Mesenchymal stem cell (in vitro differentiated cells and primary cell): Measurements from ENCODE around the gene CELF2.

Source experiments
- DNase-seq: peaks from one replicate; pipeline ENCODE4 v3.0.0-alpha.2; 2013
- H2AFZ ChIP-seq: one replicate; pipeline ENCODE4 v1.6.1; 2013; ENCODE audit warnings: low read depth, mild to moderate bottlenecking, control low read depth, inconsistent platforms, low read length, moderate library complexity
- H2AK5ac ChIP-seq: 2 replicates; pipeline ENCODE4 v1.6.1; 2013; ENCODE audit warnings: low read length, moderate library complexity, mild to moderate bottlenecking, inconsistent platforms; ENCODE audit not compliant: severe bottlenecking
- H2BK120ac ChIP-seq: one replicate; pipeline ENCODE4 v1.6.1; 2013; ENCODE audit warnings: low read depth, mild to moderate bottlenecking, inconsistent platforms, low read length, moderate library complexity
- H2BK12ac ChIP-seq, 2 experiments: one replicate each; pipeline ENCODE4 v1.6.1; 2013; ENCODE audit warnings: inconsistent platforms in 2 of 2, low read length in 2 of 2, mild to moderate bottlenecking in 2 of 2, moderate library complexity in 2 of 2, control low read depth in 1 of 2
- H2BK15ac ChIP-seq: one replicate; pipeline ENCODE4 v1.6.1; 2013; ENCODE audit warnings: mild to moderate bottlenecking, low read depth, inconsistent platforms; ENCODE audit not compliant: poor library complexity, severe bottlenecking
- H2BK5ac ChIP-seq: 2 replicates; pipeline ENCODE4 v1.6.1; 2013; ENCODE audit warnings: low read depth, mild to moderate bottlenecking, low read length, control low read depth, inconsistent platforms; ENCODE audit not compliant: poor library complexity, severe bottlenecking
- H3K14ac ChIP-seq, 2 experiments: one replicate each; pipeline ENCODE4 v1.6.1; 2013; ENCODE audit warnings: inconsistent platforms in 2 of 2, low read length in 2 of 2, control low read depth in 1 of 2, mild to moderate bottlenecking in 1 of 2, moderate library complexity in 1 of 2
- H3K18ac ChIP-seq, 2 experiments: one replicate each; pipeline ENCODE4 v1.6.1; 2013; ENCODE audit warnings: inconsistent platforms in 2 of 2, low read length in 2 of 2, control low read depth in 1 of 2, low read depth in 1 of 2, mild to moderate bottlenecking in 1 of 2
- H3K23ac ChIP-seq, 2 experiments: one replicate each; pipeline ENCODE4 v1.6.1; 2013; ENCODE audit warnings: inconsistent platforms in 2 of 2, low read length in 2 of 2, mild to moderate bottlenecking in 2 of 2, moderate library complexity in 2 of 2, control low read depth in 1 of 2
- H3K27ac ChIP-seq: 2 replicates; pipeline ENCODE4 v1.5.1; 2013; ENCODE audit warnings: mild to moderate bottlenecking, moderate library complexity, low read length, control low read depth, inconsistent platforms; ENCODE audit not compliant: poor library complexity, severe bottlenecking
- H3K27me3 ChIP-seq, 2 experiments: 2 replicates each; pipeline versions ENCODE4 v1.6.1 to v1.7.0; 2013; ENCODE audit warnings: low read length in 2 of 2, mild to moderate bottlenecking in 2 of 2, moderate library complexity in 2 of 2, control low read depth in 1 of 2, inconsistent platforms in 1 of 2; ENCODE audit not compliant: control insufficient read depth in 1 of 2, insufficient read depth in 1 of 2
- H3K36me3 ChIP-seq, 2 experiments: 2 replicates each; pipeline versions ENCODE4 v1.6.1 to v1.7.0; 2013; ENCODE audit warnings: low read length in 2 of 2, control low read depth in 1 of 2, inconsistent platforms in 1 of 2, low read depth in 1 of 2, mild to moderate bottlenecking in 1 of 2; ENCODE audit not compliant: insufficient read depth in 2 of 2, control insufficient read depth in 1 of 2
- H3K4ac ChIP-seq, 2 experiments: one replicate each; pipeline ENCODE4 v1.6.1; 2013; ENCODE audit warnings: inconsistent platforms in 2 of 2, low read length in 2 of 2, mild to moderate bottlenecking in 2 of 2, moderate library complexity in 2 of 2, control low read depth in 1 of 2, low read depth in 1 of 2
- H3K4me1 ChIP-seq: 2 replicates; pipeline ENCODE4 v1.6.1; 2013; ENCODE audit warnings: low read depth, low read length, control low read depth; ENCODE audit not compliant: control insufficient read depth, insufficient read depth
- H3K4me2 ChIP-seq: 2 replicates; pipeline ENCODE4 v1.6.1; 2013; ENCODE audit warnings: low read length, mild to moderate bottlenecking, inconsistent platforms; ENCODE audit not compliant: poor library complexity, severe bottlenecking
- H3K4me3 ChIP-seq, 2 experiments: 2 replicates each; pipeline versions ENCODE4 v1.5.1 to v1.7.0; 2013; ENCODE audit warnings: low read length in 2 of 2, mild to moderate bottlenecking in 2 of 2, control low read depth in 1 of 2, low read depth in 1 of 2; ENCODE audit not compliant: insufficient read depth in 1 of 2
- H3K79me1 ChIP-seq: replicated peaks from 2 replicates; pipeline ENCODE4 v1.6.1; 2013; ENCODE audit warnings: mild to moderate bottlenecking, control low read depth, low read length, inconsistent platforms; ENCODE audit not compliant: poor library complexity, severe bottlenecking
- H3K9ac ChIP-seq: 2 replicates; pipeline ENCODE4 v1.7.0; 2013; ENCODE audit warnings: mild to moderate bottlenecking, low read length, moderate library complexity
- H3K9me3 ChIP-seq: 2 replicates; pipeline ENCODE4 v1.7.0; 2013; ENCODE audit warnings: mild to moderate bottlenecking, low read length; ENCODE audit not compliant: control insufficient read depth
- H4K8ac ChIP-seq: one replicate; pipeline ENCODE4 v1.6.1; 2013; ENCODE audit warnings: inconsistent platforms, mild to moderate bottlenecking, low read length, moderate library complexity
- H4K91ac ChIP-seq: one replicate; pipeline ENCODE4 v1.6.1; 2013; ENCODE audit warnings: mild to moderate bottlenecking, low read length, inconsistent platforms
- WGBS: methylation state at CpG from one replicate; pipeline ENCODE4 v1.1.7; 2013; ENCODE audit warnings: mixed read lengths; 5-methylcytosine and 5-hydroxymethylcytosine counted together

Gene CELF2

DNA sequence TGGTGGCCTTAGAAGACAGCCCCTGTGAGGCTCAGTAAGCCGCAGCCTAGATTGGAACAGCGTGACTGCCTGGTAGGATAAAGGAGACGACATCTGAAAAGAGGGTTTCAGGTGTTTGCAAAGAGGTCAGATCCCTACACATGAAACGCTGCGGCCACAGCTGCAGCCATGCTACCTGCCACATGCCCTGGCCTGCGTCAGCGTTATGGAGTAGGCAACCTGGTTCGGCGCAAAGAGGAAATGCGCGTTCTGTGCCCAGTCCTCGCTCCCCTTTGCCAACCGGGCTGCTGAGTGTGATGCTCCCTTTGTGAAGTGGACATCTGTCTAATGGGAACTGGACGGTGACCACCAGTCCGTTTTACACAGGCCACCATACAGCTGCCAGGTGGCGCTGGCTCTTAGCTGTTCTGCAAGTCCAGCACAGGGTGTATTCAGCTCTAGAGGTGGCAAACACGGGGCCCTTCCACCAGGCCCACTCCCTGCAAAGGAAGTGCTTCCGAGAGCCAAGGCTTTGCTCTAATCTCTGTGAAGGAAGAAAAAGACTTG is 160.3 kb downstream of the CELF2 start:
- H2BK12ac ChIP-seq, result peak overlapping the region; percentile 29 to 97
- H3K14ac ChIP-seq, result peak overlapping the region in 1 of 2 experiments; percentile 90
- no peak overlapping the region for H2AK5ac ChIP-seq
- H4K91ac ChIP-seq, result peak overlapping the region; percentile 67
- no peak overlapping the region for H2AFZ ChIP-seq
- no peak overlapping the region for H3K27ac ChIP-seq
- 92% methylated on average over 17 of the region's 18 CpGs for WGBS
- no peaks in the 10 kb centered on the region for H3K27me3 ChIP-seq
- H4K8ac ChIP-seq, result peak overlapping the region; percentile 94
- no peak overlapping the region for H2BK15ac ChIP-seq
- no peak overlapping the region for H3K9ac ChIP-seq
- peaks cover 8% of the 10 kb centered on the region for H3K4me1 ChIP-seq
- H3K79me1 ChIP-seq, result peaks cover 18% of the 10 kb centered on the region
- H2BK120ac ChIP-seq, result no peak overlapping the region
- no peak overlapping the region for H2BK5ac ChIP-seq
- H3K23ac ChIP-seq, result peak overlapping the region in 1 of 2 experiments; percentile 23
- peaks cover 6 to 93% of the 10 kb centered on the region in 2 experiments for H3K36me3 ChIP-seq
- H3K9me3 ChIP-seq, result no peaks in the 10 kb centered on the region
- H3K18ac ChIP-seq, result peak overlapping the region in 1 of 2 experiments; percentile 90
- H3K4me3 ChIP-seq, result no peak overlapping the region
- DNase-seq, result no peak
- no peak overlapping the region for H3K4me2 ChIP-seq
- H3K4ac ChIP-seq, result peak overlapping the region; percentile 46 to 77

DNA sequence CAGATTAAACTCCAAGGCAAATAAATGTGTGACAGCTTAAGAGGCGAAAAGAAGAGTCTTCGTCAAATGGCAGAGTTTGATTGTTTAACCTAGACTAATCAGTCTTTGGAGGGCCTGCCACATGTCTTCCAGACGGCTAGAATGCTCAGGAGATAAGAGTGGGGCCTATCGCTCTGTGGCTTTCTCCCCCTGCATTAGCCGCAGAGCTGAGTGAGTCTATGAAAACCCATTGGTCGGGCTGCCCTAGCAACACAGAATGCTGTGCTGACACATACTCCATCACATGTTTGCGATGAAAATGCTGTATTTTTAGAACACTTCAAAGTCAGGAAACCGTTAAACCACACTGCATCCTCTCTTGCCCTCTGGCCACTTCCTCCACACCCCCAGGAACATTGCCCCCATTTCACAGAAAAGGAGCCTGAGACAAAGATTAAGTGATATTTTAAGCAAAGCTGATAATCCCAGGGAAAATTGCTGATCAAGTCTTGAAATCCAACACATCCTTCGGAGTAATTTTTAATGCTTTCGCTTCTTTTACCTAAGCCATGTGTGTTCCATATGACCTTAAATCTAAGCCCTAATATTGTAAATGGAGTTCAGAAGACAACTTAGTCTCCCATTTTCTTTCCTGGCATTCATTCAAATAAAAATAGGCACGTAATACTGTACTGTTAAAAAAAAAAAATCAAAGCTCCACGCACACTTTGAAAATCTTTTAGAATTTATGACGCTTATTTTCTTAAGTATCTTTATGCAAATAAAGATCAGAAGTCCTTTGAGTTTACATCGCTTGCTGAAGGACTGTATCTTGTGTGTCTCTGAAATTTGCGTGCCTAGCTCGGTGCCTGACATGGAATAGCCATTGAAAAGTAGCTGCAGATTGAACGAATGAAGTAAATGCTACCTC is 161.2 kb downstream of the CELF2 start:
- no peak overlapping the region for H2BK5ac ChIP-seq
- no peak overlapping the region for H3K27ac ChIP-seq
- H4K8ac ChIP-seq, result no peak overlapping the region
- 55% methylated on average over 16 of the region's 17 CpGs for WGBS
- H3K14ac ChIP-seq, result no peak overlapping the region
- H3K18ac ChIP-seq, result no peak overlapping the region
- H3K23ac ChIP-seq, result no peak overlapping the region
- peak; percentile 87 for DNase-seq
- H2BK15ac ChIP-seq, result no peak overlapping the region
- H4K91ac ChIP-seq, result peak overlapping the region; percentile 34
- H2AK5ac ChIP-seq, result no peak overlapping the region
- H3K36me3 ChIP-seq, result peaks cover 6 to 92% of the 10 kb centered on the region in 2 experiments
- H2BK120ac ChIP-seq, result no peak overlapping the region
- no peak overlapping the region for H3K9ac ChIP-seq
- no peaks in the 10 kb centered on the region for H3K9me3 ChIP-seq
- no peak overlapping the region for H2AFZ ChIP-seq
- H3K4me3 ChIP-seq, result no peak overlapping the region
- peak overlapping the region in 1 of 2 experiments; percentile 53 for H2BK12ac ChIP-seq
- H3K27me3 ChIP-seq, result no peaks in the 10 kb centered on the region
- peaks cover 16% of the 10 kb centered on the region for H3K79me1 ChIP-seq
- no peak overlapping the region for H3K4ac ChIP-seq
- peaks cover 8% of the 10 kb centered on the region for H3K4me1 ChIP-seq
- H3K4me2 ChIP-seq, result no peak overlapping the region

GRCh38 chr10:11179516-11180105 is 161.9 kb downstream of the CELF2 start:
- no peak overlapping the region for H2BK120ac ChIP-seq
- H3K9me3 ChIP-seq, result peaks cover 3% of the 10 kb centered on the region
- H3K36me3 ChIP-seq, result peaks cover 6 to 84% of the 10 kb centered on the region in 2 experiments
- no peak overlapping the region for H4K8ac ChIP-seq
- peak overlapping the region in 1 of 2 experiments; percentile 53 for H2BK12ac ChIP-seq
- peak overlapping the region; percentile 34 for H4K91ac ChIP-seq
- H3K23ac ChIP-seq, result no peak overlapping the region
- no peak overlapping the region for H2BK15ac ChIP-seq
- H3K4me3 ChIP-seq, result no peak overlapping the region
- no peak overlapping the region for H3K18ac ChIP-seq
- H3K14ac ChIP-seq, result no peak overlapping the region
- H2AFZ ChIP-seq, result no peak overlapping the region
- H3K4me2 ChIP-seq, result no peak overlapping the region
- H3K4me1 ChIP-seq, result peaks cover 8% of the 10 kb centered on the region
- H3K79me1 ChIP-seq, result peaks cover 16% of the 10 kb centered on the region
- H3K27ac ChIP-seq, result no peak overlapping the region
- no peak for DNase-seq
- H3K4ac ChIP-seq, result no peak overlapping the region
- H3K9ac ChIP-seq, result no peak overlapping the region
- 79% methylated on average over 4 of the region's 6 CpGs for WGBS
- no peak overlapping the region for H2BK5ac ChIP-seq
- H2AK5ac ChIP-seq, result no peak overlapping the region
- no peaks in the 10 kb centered on the region for H3K27me3 ChIP-seq

- no peak for DNase-seq
- Histone ChIP-seq H2BK15ac (no peak overlapping the region), H3K9me3 (peaks cover 9% of the 10 kb centered on the region), H4K8ac (no peak overlapping the region), H3K36me3 (peaks cover 6 to 80% of the 10 kb centered on the region in 2 experiments), H3K18ac (no peak overlapping the region), H4K91ac (no peak overlapping the region), H3K23ac (no peak overlapping the region), H3K79me1 (peaks cover 17% of the 10 kb centered on the region), H3K9ac (no peak overlapping the region), H2BK12ac (peak overlapping the region in 1 of 2 experiments; percentile 17), H3K27ac (no peak overlapping the region), H3K4me2 (no peak overlapping the region), H3K4me3 (no peak overlapping the region), H2AFZ (no peak overlapping the region), H3K14ac (no peak overlapping the region), H2BK5ac (no peak overlapping the region), H3K27me3 (no peaks in the 10 kb centered on the region), H3K4ac (no peak overlapping the region), H2BK120ac (no peak overlapping the region), H2AK5ac (no peak overlapping the region), H3K4me1 (peaks cover 8% of the 10 kb centered on the region)
- WGBS, result 95% methylated on average over 14 of the region's 14 CpGs
Measured at GRCh38 chr10:11180228-11180627, 162.6 kb downstream of the CELF2 start.
